Astrocyte (in vitro differentiated cells and primary cell): ENCODE data around the gene SLC33A1. TPM values are rescaled to one million over a fixed set of nuclear protein-coding genes. Genes with fewer than 3 reads are reported as not detected.

Experiments used
- DNase-seq: peaks from one replicate; pipeline ENCODE4 v3.0.0-alpha.2; 2010; ENCODE audit warnings: low read depth
- FAIRE-seq: peaks from 2 replicates; lab custom pipeline; 2011; peaks lifted over from hg19 to GRCh38; lab: Jason Lieb, UNC
- H2AFZ ChIP-seq: 2 replicates; pipeline ENCODE4 v1.6.0; 2012; ENCODE audit warnings: low read depth, low read length, inconsistent platforms
- H3K27ac ChIP-seq: 2 replicates; pipeline ENCODE4 v1.5.1; 2011; ENCODE audit warnings: low read depth, low read length, inconsistent platforms
- H3K27me3 ChIP-seq: 2 replicates; pipeline ENCODE4 v1.6.0; 2011; ENCODE audit warnings: low read length, inconsistent platforms; ENCODE audit not compliant: insufficient read depth
- H3K36me3 ChIP-seq: 2 replicates; pipeline ENCODE4 v1.5.1; 2011; ENCODE audit warnings: low read length, inconsistent platforms; ENCODE audit not compliant: insufficient read depth
- H3K4me1 ChIP-seq: 2 replicates; pipeline ENCODE4 v1.5.1; 2011; ENCODE audit warnings: low read length, inconsistent platforms; ENCODE audit not compliant: insufficient read depth
- H3K4me2 ChIP-seq: 2 replicates; pipeline ENCODE4 v1.6.0; 2012; ENCODE audit warnings: low read length, inconsistent platforms
- H3K4me3 ChIP-seq: 2 replicates; pipeline ENCODE4 v1.5.1; 2011; ENCODE audit warnings: low read depth, mild to moderate bottlenecking, low read length, inconsistent platforms; ENCODE audit not compliant: insufficient read depth
- H3K79me2 ChIP-seq: 2 replicates; pipeline ENCODE4 v1.6.0; 2012; ENCODE audit warnings: mild to moderate bottlenecking, low read length, inconsistent platforms; ENCODE audit not compliant: insufficient read depth
- H3K9ac ChIP-seq: 2 replicates; pipeline ENCODE4 v1.6.0; 2012; ENCODE audit warnings: mild to moderate bottlenecking, low read length, inconsistent platforms
- H3K9me3 ChIP-seq: 2 replicates; pipeline ENCODE4 v1.5.1; 2012; ENCODE audit warnings: low read depth, mild to moderate bottlenecking, low read length, inconsistent platforms; ENCODE audit not compliant: insufficient read depth
- H4K20me1 ChIP-seq: 2 replicates; pipeline ENCODE4 v1.6.0; 2012; ENCODE audit warnings: low read length, inconsistent platforms; ENCODE audit not compliant: insufficient read depth
- H3K27ac Mint-ChIP-seq: one replicate; pipeline ENCODE4 v1.8.0; 2021; ENCODE audit warnings: mild to moderate bottlenecking, mixed read lengths; ENCODE audit not compliant: unreplicated experiment
- H3K27me3 Mint-ChIP-seq: one replicate; pipeline ENCODE4 v1.8.0; 2021; ENCODE audit warnings: low read depth, mixed read lengths; ENCODE audit not compliant: unreplicated experiment
- H3K36me3 Mint-ChIP-seq: one replicate; pipeline ENCODE4 v1.8.0; 2021; ENCODE audit warnings: low read depth, mixed read lengths; ENCODE audit not compliant: unreplicated experiment
- H3K4me1 Mint-ChIP-seq: one replicate; pipeline ENCODE4 v1.8.0; 2021; ENCODE audit warnings: low read depth, mixed read lengths; ENCODE audit not compliant: unreplicated experiment
- H3K4me3 Mint-ChIP-seq: one replicate; pipeline ENCODE4 v1.8.0; 2021; ENCODE audit warnings: mild to moderate bottlenecking, moderate library complexity, mixed read lengths; ENCODE audit not compliant: unreplicated experiment
- H3K9me3 Mint-ChIP-seq: one replicate; pipeline ENCODE4 v1.8.0; 2021; ENCODE audit warnings: mild to moderate bottlenecking, mixed read lengths; ENCODE audit not compliant: unreplicated experiment
- EZH2 ChIP-seq: IDR thresholded peaks from 2 replicates; pipeline ENCODE4 v1.6.1; 2012; ENCODE audit warnings: mild to moderate bottlenecking, low read length, inconsistent platforms; ENCODE audit not compliant: insufficient read depth
- total RNA-seq: library from RNA; stranded (reverse); gene quantifications from 2 replicates; pipeline ENCODE4 v1.2.1, GENCODE V29; 2021
- TF ChIP-seq, protein P1 (sequence below): IDR thresholded peaks from 2 replicates; pipeline ENCODE4 v1.5.1; 2011; ENCODE audit warnings: low read depth, mild to moderate bottlenecking, inconsistent platforms, low read length, moderate library complexity; ENCODE audit not compliant: insufficient read depth

SLC33A1 gene
- total RNA-seq, 1 donor from 2014 or later, result 27.3 TPM

DNA sequence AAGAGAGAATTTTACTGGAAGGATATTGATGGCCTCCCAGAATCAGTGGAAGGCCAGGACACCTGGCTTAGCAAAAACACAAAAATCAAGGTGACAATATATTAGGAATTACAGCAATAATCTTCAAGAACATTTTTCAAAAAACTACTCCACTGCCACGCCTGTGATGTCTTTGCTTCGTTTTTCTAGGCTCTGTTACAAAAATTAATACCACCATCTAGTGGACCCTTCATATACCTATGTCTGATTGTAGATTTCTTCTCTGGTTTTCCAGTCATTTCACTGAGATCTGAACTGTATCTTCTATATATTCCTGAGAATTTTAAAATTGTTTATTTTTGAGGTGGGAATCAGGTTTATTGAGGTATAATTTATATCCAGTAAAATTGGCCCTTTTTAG, 5.6 kb upstream of the SLC33A1 start:
- H3K4me2 ChIP-seq, result no peak overlapping the region
- no peaks in the 10 kb centered on the region for H3K9me3 ChIP-seq
- no peak overlapping the region for H3K9ac ChIP-seq
- no peak overlapping the region for H3K4me3 ChIP-seq
- no peak for DNase-seq
- H3K36me3 ChIP-seq, result no peaks in the 10 kb centered on the region
- no peak for TF ChIP-seq EZH2
- TF ChIP-seq, protein P1, sequence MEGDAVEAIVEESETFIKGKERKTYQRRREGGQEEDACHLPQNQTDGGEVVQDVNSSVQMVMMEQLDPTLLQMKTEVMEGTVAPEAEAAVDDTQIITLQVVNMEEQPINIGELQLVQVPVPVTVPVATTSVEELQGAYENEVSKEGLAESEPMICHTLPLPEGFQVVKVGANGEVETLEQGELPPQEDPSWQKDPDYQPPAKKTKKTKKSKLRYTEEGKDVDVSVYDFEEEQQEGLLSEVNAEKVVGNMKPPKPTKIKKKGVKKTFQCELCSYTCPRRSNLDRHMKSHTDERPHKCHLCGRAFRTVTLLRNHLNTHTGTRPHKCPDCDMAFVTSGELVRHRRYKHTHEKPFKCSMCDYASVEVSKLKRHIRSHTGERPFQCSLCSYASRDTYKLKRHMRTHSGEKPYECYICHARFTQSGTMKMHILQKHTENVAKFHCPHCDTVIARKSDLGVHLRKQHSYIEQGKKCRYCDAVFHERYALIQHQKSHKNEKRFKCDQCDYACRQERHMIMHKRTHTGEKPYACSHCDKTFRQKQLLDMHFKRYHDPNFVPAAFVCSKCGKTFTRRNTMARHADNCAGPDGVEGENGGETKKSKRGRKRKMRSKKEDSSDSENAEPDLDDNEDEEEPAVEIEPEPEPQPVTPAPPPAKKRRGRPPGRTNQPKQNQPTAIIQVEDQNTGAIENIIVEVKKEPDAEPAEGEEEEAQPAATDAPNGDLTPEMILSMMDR, result peak; percentile 24
- H2AFZ ChIP-seq, result peak overlapping the region; percentile 35
- no peak overlapping the region for H3K27ac ChIP-seq
- FAIRE-seq, result no peak
- no peaks in the 10 kb centered on the region for H4K20me1 ChIP-seq
- no peak overlapping the region for H3K27ac Mint-ChIP-seq
- H3K4me1 Mint-ChIP-seq, result no peaks in the 10 kb centered on the region
- H3K79me2 ChIP-seq, result no peaks in the 10 kb centered on the region
- H3K4me1 ChIP-seq, result peaks cover 2% of the 10 kb centered on the region
- peaks cover 2% of the 10 kb centered on the region for H3K36me3 Mint-ChIP-seq
- no peaks in the 10 kb centered on the region for H3K27me3 Mint-ChIP-seq
- peaks cover 5% of the 10 kb centered on the region for H3K9me3 Mint-ChIP-seq
- no peak overlapping the region for H3K4me3 Mint-ChIP-seq
- H3K27me3 ChIP-seq, result no peaks in the 10 kb centered on the region

DNA sequence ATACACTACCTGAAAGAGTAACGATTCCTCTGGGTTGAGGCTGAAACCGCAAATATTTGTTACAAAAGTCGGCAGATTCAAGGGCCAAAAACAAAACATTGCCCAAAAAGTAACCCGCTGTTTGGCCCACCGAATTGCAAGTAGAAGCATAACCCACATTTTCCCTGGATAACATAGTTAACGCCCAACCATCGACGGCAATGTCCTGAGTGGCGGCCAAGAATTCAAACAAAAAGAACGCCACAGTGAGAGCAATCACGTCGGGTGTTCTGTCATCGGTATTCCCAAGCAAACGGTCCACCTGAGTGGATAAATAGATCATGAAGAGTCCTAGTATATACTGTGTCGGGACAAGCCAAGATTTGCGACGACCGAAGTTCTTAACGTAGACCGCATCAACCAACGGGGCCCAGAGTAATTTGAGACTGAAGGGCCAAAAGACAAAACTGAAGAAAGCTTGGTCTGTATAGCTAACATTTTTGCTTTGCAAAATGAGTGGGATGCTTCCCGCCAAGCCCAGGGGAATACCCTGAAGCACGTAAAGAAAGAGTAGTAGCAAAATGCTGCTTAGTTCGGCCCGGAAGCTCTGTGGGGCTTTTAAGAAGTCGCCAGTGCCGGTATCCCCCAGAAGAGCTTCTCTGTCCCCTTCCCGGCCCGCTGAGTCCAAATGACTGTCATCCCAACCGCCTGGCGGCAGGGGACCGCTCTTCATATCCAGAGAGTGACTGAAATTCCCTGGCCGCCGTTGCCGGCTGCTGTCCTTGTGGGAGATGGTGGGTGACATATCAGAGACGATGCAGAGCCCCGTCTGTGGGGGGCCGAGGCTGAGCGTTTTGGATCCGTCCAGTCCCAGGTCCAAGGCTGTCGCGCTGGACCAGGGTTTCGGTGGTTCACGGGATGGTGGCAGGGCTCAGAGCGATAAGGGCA, 750 bp downstream of the SLC33A1 start:
- FAIRE-seq (no peak), DNase-seq (peak; percentile 24)
- no peaks in the 10 kb centered on the region for H3K36me3 ChIP-seq
- peaks cover 5% of the 10 kb centered on the region for H3K36me3 Mint-ChIP-seq
- peak overlapping the region; percentile 99 for H3K27ac Mint-ChIP-seq
- peak overlapping the region; percentile 83 for H3K4me2 ChIP-seq
- H3K27me3 ChIP-seq, result no peaks in the 10 kb centered on the region
- peaks cover 5% of the 10 kb centered on the region for H3K4me1 ChIP-seq
- H3K79me2 ChIP-seq, result peaks cover 54% of the 10 kb centered on the region
- peaks cover 37% of the 10 kb centered on the region for H4K20me1 ChIP-seq
- peak overlapping the region; percentile 75 for H3K27ac ChIP-seq
- H3K27me3 Mint-ChIP-seq, result no peaks in the 10 kb centered on the region
- H3K4me3 Mint-ChIP-seq, result peak overlapping the region; percentile 97
- peaks cover 5% of the 10 kb centered on the region for H3K9me3 Mint-ChIP-seq
- H3K4me1 Mint-ChIP-seq, result peaks cover 14% of the 10 kb centered on the region
- peak overlapping the region; percentile 94 for H3K9ac ChIP-seq
- peak overlapping the region; percentile 66 for H2AFZ ChIP-seq
- H3K4me3 ChIP-seq, result peak overlapping the region; percentile 87
- TF ChIP-seq, protein P1, result no peak
- no peak for TF ChIP-seq EZH2
- no peaks in the 10 kb centered on the region for H3K9me3 ChIP-seq
